CD14-positive monocyte (primary cell): ENCODE measurements around the gene TLR10. TPM values are rescaled to one million over a fixed set of nuclear protein-coding genes. Genes with fewer than 3 reads are reported as not detected.

Source experiments
- DNase-seq, 3 donors: peaks; one replicate each; pipeline ENCODE4 v3.0.0-alpha.2; 2011 to 2022
- H2AFZ ChIP-seq: 2 replicates; pipeline ENCODE4 v1.6.0; 2012; ENCODE audit warnings: mild to moderate bottlenecking, low read depth, low read length, inconsistent platforms; ENCODE audit not compliant: insufficient read depth, poor library complexity, severe bottlenecking
- H3K27ac ChIP-seq, 2 donors: 1 replicate in 1 of 2; 2 replicates in 1 of 2; pipeline ENCODE4 v1.5.1; 2012 to 2013; ENCODE audit warnings: low read length in 2 of 2, control low read depth in 1 of 2, inconsistent platforms in 1 of 2, low read depth in 1 of 2, mild to moderate bottlenecking in 1 of 2
- H3K27me3 ChIP-seq, 2 donors: one replicate each; pipeline versions ENCODE4 v1.6.0 to v1.6.1; 2011 to 2013; ENCODE audit warnings: low read length in 2 of 2; ENCODE audit not compliant: control insufficient read depth in 2 of 2, insufficient read depth in 2 of 2
- H3K36me3 ChIP-seq, 2 donors: replicated peaks in 1 of 2; 1 replicate in 1 of 2; 2 replicates in 1 of 2; pipeline versions ENCODE4 v1.5.1 to v1.6.1; 2012 to 2013; ENCODE audit warnings: low read length in 2 of 2, control low read depth in 1 of 2, inconsistent platforms in 1 of 2, mild to moderate bottlenecking in 1 of 2; ENCODE audit not compliant: insufficient read depth in 2 of 2, control insufficient read depth in 1 of 2
- H3K4me1 ChIP-seq, 2 donors: 1 replicate in 1 of 2; 2 replicates in 1 of 2; pipeline versions ENCODE4 v1.5.1 to v1.6.1; 2012 to 2013; ENCODE audit warnings: low read length in 2 of 2, control low read depth in 1 of 2, inconsistent platforms in 1 of 2, mild to moderate bottlenecking in 1 of 2, moderate library complexity in 1 of 2; ENCODE audit not compliant: insufficient read depth in 2 of 2, control insufficient read depth in 1 of 2
- H3K4me2 ChIP-seq: replicated peaks from 2 replicates; pipeline ENCODE3; 2012; ENCODE audit warnings: low read length, moderate library complexity, mild to moderate bottlenecking; ENCODE audit not compliant: poor library complexity, severe bottlenecking; ENCODE audit errors: extremely low read depth
- H3K4me3 ChIP-seq, 3 experiments: fragments of 200-600 bp in 1 of 3; sonication (generic) in 1 of 3; replicated peaks in 1 of 3; 1 replicate in 2 of 3; 2 replicates in 1 of 3; pipeline ENCODE4 v1.5.1; 2011 to 2013; ENCODE audit warnings: low read length in 3 of 3, mild to moderate bottlenecking in 3 of 3, control low read depth in 2 of 3, low read depth in 2 of 3, inconsistent platforms in 1 of 3, moderate library complexity in 1 of 3
- H3K79me2 ChIP-seq: 2 replicates; pipeline ENCODE4 v1.6.0; 2012; ENCODE audit warnings: mild to moderate bottlenecking, control low read depth, inconsistent platforms, low read length, moderate library complexity; ENCODE audit not compliant: insufficient read depth
- H3K9ac ChIP-seq: 2 replicates; pipeline ENCODE4 v1.6.0; 2017; ENCODE audit warnings: low read length, mild to moderate bottlenecking; ENCODE audit not compliant: insufficient read depth, poor library complexity, severe bottlenecking
- H3K9me3 ChIP-seq, 2 donors: replicated peaks in 1 of 2; 1 replicate in 1 of 2; 2 replicates in 1 of 2; pipeline versions ENCODE4 v1.5.1 to v1.6.1; 2012 to 2013; ENCODE audit warnings: low read length in 2 of 2, control low read depth in 1 of 2; ENCODE audit not compliant: control insufficient read depth in 1 of 2, insufficient read depth in 1 of 2
- H4K20me1 ChIP-seq: 2 replicates; pipeline ENCODE4 v1.6.0; 2012; ENCODE audit warnings: mild to moderate bottlenecking, low read length, control low read depth, moderate library complexity; ENCODE audit not compliant: insufficient read depth
- H3K27ac Mint-ChIP-seq, 7 donors: one replicate each; pipeline ENCODE4 v1.8.0; 2020; ENCODE audit warnings: mild to moderate bottlenecking in 7 of 7, mixed read lengths in 7 of 7, moderate library complexity in 6 of 7, inconsistent platforms in 2 of 7
- H3K27me3 Mint-ChIP-seq, 3 donors: one replicate each; pipeline ENCODE4 v1.8.0; 2021 to 2022; ENCODE audit warnings: low read depth in 3 of 3, mild to moderate bottlenecking in 3 of 3, mixed read lengths in 3 of 3, moderate library complexity in 3 of 3, inconsistent platforms in 1 of 3
- H3K36me3 Mint-ChIP-seq, 2 donors: one replicate each; pipeline ENCODE4 v1.8.0; 2020; ENCODE audit warnings: mixed read lengths in 2 of 2, inconsistent platforms in 1 of 2, mild to moderate bottlenecking in 1 of 2
- H3K4me1 Mint-ChIP-seq: one replicate; pipeline ENCODE4 v1.8.0; 2020; ENCODE audit warnings: mild to moderate bottlenecking, mixed read lengths
- H3K4me3 Mint-ChIP-seq, 2 donors: one replicate each; pipeline ENCODE4 v1.8.0; 2020; ENCODE audit warnings: mild to moderate bottlenecking in 2 of 2, mixed read lengths in 2 of 2, moderate library complexity in 1 of 2
- H3K9me3 Mint-ChIP-seq, 7 donors: one replicate each; pipeline ENCODE4 v1.8.0; 2020 to 2022; ENCODE audit warnings: mixed read lengths in 7 of 7, mild to moderate bottlenecking in 6 of 7, moderate library complexity in 6 of 7, inconsistent platforms in 2 of 7
- WGBS: methylation state at CpG from one replicate; pipeline ENCODE4 v1.1.5; 2013; ENCODE audit warnings: missing lambda C conversion rate; ENCODE audit not compliant: insufficient coverage; 5-methylcytosine and 5-hydroxymethylcytosine counted together
- intact Hi-C, 2 donors: fragments of 100-400 bp; cut with micrococcal nuclease; formaldehyde crosslinking; loops; one replicate each; pipeline versions ENCODE4 v1.15.0 to v1.15.1; 2023
- polyA plus RNA-seq, 3 donors: library from polyadenylated mRNA; depleted of rRNA in 1 of 3; unstranded in 2 of 3; stranded (reverse) in 1 of 3; fragments of 300-500 nt in 2 of 3; fragments of >200 nt in 1 of 3; fragmentation: Illumina TruSeq in 2 of 3; gene quantifications; 1 replicate in 2 of 3; 2 replicates in 1 of 3; pipeline ENCODE4 v1.2.3, GENCODE V29; 2012 to 2021
- TF ChIP-seq, protein P1 (sequence below): fragments of 200-600 bp; IDR thresholded peaks from one replicate; pipeline ENCODE4 v1.8.0; 2022; ENCODE audit warnings: antibody characterized with exemption, mild to moderate bottlenecking

The TLR10 gene
- polyA plus RNA-seq, 3 donors: 1.1 to 1.2 (median 1.1) TPM

DNA sequence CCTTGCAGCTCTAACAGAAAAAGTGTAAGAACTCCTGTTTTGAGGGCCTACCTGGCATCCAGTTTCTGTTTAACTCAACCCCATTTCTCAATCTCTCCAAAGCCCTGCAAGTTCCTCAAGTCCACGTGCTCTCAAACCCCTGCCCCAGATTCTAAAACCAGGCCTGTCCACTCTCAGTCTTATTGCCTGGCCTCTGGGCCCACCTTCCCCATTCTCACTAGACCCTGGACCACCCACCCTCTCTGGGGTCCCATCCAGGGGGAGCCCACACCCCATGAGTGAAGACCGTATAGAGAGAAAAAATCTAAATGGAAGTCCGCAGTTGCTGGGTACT is 58.3 kb downstream of the TLR10 start:
- Histone ChIP-seq H3K4me3 (no peak overlapping the region), H3K4me2 (no peak overlapping the region), H2AFZ (no peak overlapping the region), H3K27me3 (no peaks in the 10 kb centered on the region), H4K20me1 (no peaks in the 10 kb centered on the region), H3K9me3 (no peaks in the 10 kb centered on the region), H3K36me3 (no peaks in the 10 kb centered on the region), H3K4me1 (peaks cover 12 to 15% of the 10 kb centered on the region in 2 donors), H3K27ac (no peak overlapping the region), H3K79me2 (no peaks in the 10 kb centered on the region), H3K9ac (no peak overlapping the region)
- Mint-ChIP-seq H3K4me3 (no peak overlapping the region), H3K4me1 (peaks cover 18% of the 10 kb centered on the region), H3K9me3 (peaks cover 0 to 1% (median 0%) of the 10 kb centered on the region in 7 donors), H3K27me3 (peaks cover 0 to 4% (median 3%) of the 10 kb centered on the region in 3 donors), H3K36me3 (no peaks in the 10 kb centered on the region), H3K27ac (peak overlapping the region in 2 of 7 donors; percentile 1 to 26)
- TF ChIP-seq, protein P1, sequence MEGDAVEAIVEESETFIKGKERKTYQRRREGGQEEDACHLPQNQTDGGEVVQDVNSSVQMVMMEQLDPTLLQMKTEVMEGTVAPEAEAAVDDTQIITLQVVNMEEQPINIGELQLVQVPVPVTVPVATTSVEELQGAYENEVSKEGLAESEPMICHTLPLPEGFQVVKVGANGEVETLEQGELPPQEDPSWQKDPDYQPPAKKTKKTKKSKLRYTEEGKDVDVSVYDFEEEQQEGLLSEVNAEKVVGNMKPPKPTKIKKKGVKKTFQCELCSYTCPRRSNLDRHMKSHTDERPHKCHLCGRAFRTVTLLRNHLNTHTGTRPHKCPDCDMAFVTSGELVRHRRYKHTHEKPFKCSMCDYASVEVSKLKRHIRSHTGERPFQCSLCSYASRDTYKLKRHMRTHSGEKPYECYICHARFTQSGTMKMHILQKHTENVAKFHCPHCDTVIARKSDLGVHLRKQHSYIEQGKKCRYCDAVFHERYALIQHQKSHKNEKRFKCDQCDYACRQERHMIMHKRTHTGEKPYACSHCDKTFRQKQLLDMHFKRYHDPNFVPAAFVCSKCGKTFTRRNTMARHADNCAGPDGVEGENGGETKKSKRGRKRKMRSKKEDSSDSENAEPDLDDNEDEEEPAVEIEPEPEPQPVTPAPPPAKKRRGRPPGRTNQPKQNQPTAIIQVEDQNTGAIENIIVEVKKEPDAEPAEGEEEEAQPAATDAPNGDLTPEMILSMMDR: no peak
- 17% methylated on average over 1 of the region's 3 CpGs for WGBS
- no peak for DNase-seq
- intact Hi-C loops: no loop called here

DNA sequence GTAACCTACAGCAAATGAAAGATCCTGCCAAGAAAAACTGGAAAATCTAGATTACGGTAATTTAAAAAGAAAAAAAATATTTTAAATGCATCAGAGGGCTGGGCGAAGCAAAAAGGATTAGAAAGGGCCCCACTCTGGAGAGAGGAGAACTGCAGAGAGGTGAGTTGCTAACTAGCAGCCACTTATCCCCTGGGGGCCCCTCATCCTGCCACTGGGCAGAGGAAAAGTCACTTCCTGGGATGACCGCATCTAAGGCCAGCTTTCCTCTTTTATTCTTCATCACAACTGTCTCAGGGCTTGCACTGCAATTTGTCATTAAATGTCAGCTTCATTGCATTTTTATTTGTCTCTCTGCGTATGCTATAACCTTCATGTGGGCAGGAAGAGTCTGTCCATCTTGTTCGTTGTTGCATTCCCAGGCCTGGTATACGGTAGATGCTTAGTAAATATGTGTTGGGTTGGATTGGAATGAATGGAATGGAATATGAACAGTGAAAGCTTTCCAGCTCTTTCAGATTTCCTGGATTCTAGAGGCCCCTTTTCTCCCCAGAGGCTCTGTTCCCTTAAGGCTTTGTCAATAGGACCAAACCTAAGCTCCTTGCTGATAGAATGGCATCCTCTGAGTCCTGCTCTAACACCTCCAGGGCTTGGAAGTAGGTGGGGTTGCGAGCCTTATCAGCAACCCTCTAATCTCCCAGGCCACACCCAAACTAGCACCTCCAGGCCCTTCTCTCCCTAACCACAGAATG is 58.9 kb downstream of the TLR10 start:
- H3K4me2 ChIP-seq: no peak overlapping the region

More for the DNA sequence above, 58.9 kb downstream of the TLR10 start:
- H3K9ac ChIP-seq: no peak overlapping the region
- no peak overlapping the region for H3K27ac ChIP-seq
- H2AFZ ChIP-seq: no peak overlapping the region
- no peak for DNase-seq
- no peak overlapping the region for H3K4me3 ChIP-seq
- no peaks in the 10 kb centered on the region for H3K79me2 ChIP-seq
- H3K36me3 ChIP-seq: no peaks in the 10 kb centered on the region
- peaks cover 12 to 13% of the 10 kb centered on the region in 2 donors for H3K4me1 ChIP-seq
- H3K9me3 Mint-ChIP-seq: peaks cover 0 to 1% (median 0%) of the 10 kb centered on the region in 7 donors
- 74% methylated on average over 3 of the region's 7 CpGs for WGBS
- H3K27ac Mint-ChIP-seq: no peak overlapping the region
- H3K9me3 ChIP-seq: no peaks in the 10 kb centered on the region
- intact Hi-C loops: no loop called here
- no peaks in the 10 kb centered on the region for H4K20me1 ChIP-seq
- no peaks in the 10 kb centered on the region for H3K27me3 ChIP-seq
- no peak overlapping the region for H3K4me3 Mint-ChIP-seq
- TF ChIP-seq, protein P1: no peak
- no peaks in the 10 kb centered on the region for H3K36me3 Mint-ChIP-seq
- H3K4me1 Mint-ChIP-seq: peaks cover 18% of the 10 kb centered on the region
- H3K27me3 Mint-ChIP-seq: peaks cover 0 to 4% (median 3%) of the 10 kb centered on the region in 3 donors
